ENCODE measurements around the gene FARP1. TPM values are rescaled to one million over a fixed set of nuclear protein-coding genes. Genes with fewer than 3 reads are reported as not detected.

Gene FARP1
- total RNA-seq, 4 donors from 2014 or later = 11.0 to 27.2 (median 13.6) TPM

GRCh38 chr13:98351636-98352035 lies 208.7 kb downstream of the FARP1 start:
- H3K4me1 ChIP-seq = no peaks in the 10 kb centered on the region
- DNase-seq (ENCODE audit: low spot score in 2 of 2) = no peak
- 86% methylated on average over 8 of the region's 8 CpGs for WGBS
- H3K9me3 ChIP-seq = no peaks in the 10 kb centered on the region
- H3K27me3 ChIP-seq = no peaks in the 10 kb centered on the region
- H3K36me3 ChIP-seq = no peaks in the 10 kb centered on the region
- TF ChIP-seq CTCF (IDR thresholded peaks at IDR 0.05) (no peak), POLR2AphosphoS5 (IDR thresholded peaks at IDR 0.05) (no peak), EP300 (IDR thresholded peaks at IDR 0.05) (no peak), POLR2A (IDR thresholded peaks at IDR 0.05) (no peak)
- no peak overlapping the region for H3K27ac ChIP-seq
- H3K4me3 ChIP-seq = no peak overlapping the region

- H3K36me3 ChIP-seq = no peaks in the 10 kb centered on the region
- H3K4me1 ChIP-seq = no peaks in the 10 kb centered on the region
- no peak for DNase-seq (ENCODE audit: low spot score in 2 of 2)
- no peaks in the 10 kb centered on the region for H3K9me3 ChIP-seq
- no peak overlapping the region for H3K4me3 ChIP-seq
- 88% methylated on average over 4 of the region's 4 CpGs for WGBS
- H3K27ac ChIP-seq = no peak overlapping the region
- no peaks in the 10 kb centered on the region for H3K27me3 ChIP-seq
- no peak for TF ChIP-seq CTCF (IDR thresholded peaks at IDR 0.05)
These were observed 209.3 kb downstream of the FARP1 start for GRCh38 chr13:98352226-98352625.

- no peak for DNase-seq (ENCODE audit: low spot score in 2 of 2)
- Histone ChIP-seq H3K9me3 (no peaks in the 10 kb centered on the region), H3K27me3 (no peaks in the 10 kb centered on the region), H3K36me3 (no peaks in the 10 kb centered on the region), H3K4me1 (no peaks in the 10 kb centered on the region), H3K4me3 (no peak overlapping the region), H3K27ac (no peak overlapping the region)
- 70% methylated on average over 1 of the region's 1 CpG for WGBS
- TF ChIP-seq POLR2A (IDR thresholded peaks at IDR 0.05) (no peak), EP300 (IDR thresholded peaks at IDR 0.05) (no peak), CTCF (IDR thresholded peaks at IDR 0.05) (no peak), POLR2AphosphoS5 (IDR thresholded peaks at IDR 0.05) (no peak)
These were observed 210.9 kb downstream of the FARP1 start for GRCh38 chr13:98353750-98354149.

- H3K9me3 ChIP-seq = no peaks in the 10 kb centered on the region
- no peak overlapping the region for H3K4me3 ChIP-seq
- no peak overlapping the region for H3K27ac ChIP-seq
- no peak for DNase-seq (ENCODE audit: low spot score in 2 of 2)
- WGBS = 94% methylated on average over 1 of the region's 1 CpG
- H3K4me1 ChIP-seq = no peaks in the 10 kb centered on the region
- TF ChIP-seq POLR2A (IDR thresholded peaks at IDR 0.05) (no peak), POLR2AphosphoS5 (IDR thresholded peaks at IDR 0.05) (no peak), EP300 (IDR thresholded peaks at IDR 0.05) (no peak), CTCF (IDR thresholded peaks at IDR 0.05) (no peak)
- no peaks in the 10 kb centered on the region for H3K27me3 ChIP-seq
- H3K36me3 ChIP-seq = no peaks in the 10 kb centered on the region
These were observed 216.0 kb downstream of the FARP1 start for GRCh38 chr13:98358937-98359336.

- no peaks in the 10 kb centered on the region for H3K27me3 ChIP-seq
- WGBS = 93% methylated on average over 4 of the region's 4 CpGs
- H3K27ac ChIP-seq = no peak overlapping the region
- no peak for DNase-seq (ENCODE audit: low spot score in 2 of 2)
- TF ChIP-seq POLR2A (IDR thresholded peaks at IDR 0.05) (no peak), EP300 (IDR thresholded peaks at IDR 0.05) (no peak), CTCF (IDR thresholded peaks at IDR 0.05) (no peak)
- no peaks in the 10 kb centered on the region for H3K9me3 ChIP-seq
- no peak overlapping the region for H3K4me3 ChIP-seq
- no peaks in the 10 kb centered on the region for H3K36me3 ChIP-seq
- H3K4me1 ChIP-seq = no peaks in the 10 kb centered on the region
These were observed 217.7 kb downstream of the FARP1 start for GRCh38 chr13:98360545-98360944.

Measured in suprapubic skin (tissue), 4 donors.